ENCODE measurements around the gene TPCN2.

DNA sequence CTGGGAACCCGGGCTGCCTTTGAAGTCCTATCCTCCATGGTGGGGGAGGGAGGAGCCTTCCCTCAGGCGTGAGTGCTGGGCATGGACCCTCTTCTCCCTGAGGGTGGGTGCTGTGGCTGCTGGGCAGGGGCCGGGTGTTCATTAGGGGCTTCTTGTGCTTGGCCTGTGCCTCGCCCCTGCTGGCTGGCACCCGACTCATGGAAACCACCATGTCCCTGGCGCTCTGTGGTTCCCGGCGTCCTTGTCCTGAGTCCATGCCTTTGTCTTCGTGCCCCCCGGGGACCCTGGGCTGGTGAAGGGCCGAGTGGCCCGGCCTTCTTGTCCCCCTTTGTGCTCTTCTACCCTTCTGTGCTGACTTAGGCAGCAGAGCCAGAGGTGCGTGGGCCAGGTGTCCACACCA, 23.2 kb downstream of the TPCN2 start:
- TF ChIP-seq, protein P1, sequence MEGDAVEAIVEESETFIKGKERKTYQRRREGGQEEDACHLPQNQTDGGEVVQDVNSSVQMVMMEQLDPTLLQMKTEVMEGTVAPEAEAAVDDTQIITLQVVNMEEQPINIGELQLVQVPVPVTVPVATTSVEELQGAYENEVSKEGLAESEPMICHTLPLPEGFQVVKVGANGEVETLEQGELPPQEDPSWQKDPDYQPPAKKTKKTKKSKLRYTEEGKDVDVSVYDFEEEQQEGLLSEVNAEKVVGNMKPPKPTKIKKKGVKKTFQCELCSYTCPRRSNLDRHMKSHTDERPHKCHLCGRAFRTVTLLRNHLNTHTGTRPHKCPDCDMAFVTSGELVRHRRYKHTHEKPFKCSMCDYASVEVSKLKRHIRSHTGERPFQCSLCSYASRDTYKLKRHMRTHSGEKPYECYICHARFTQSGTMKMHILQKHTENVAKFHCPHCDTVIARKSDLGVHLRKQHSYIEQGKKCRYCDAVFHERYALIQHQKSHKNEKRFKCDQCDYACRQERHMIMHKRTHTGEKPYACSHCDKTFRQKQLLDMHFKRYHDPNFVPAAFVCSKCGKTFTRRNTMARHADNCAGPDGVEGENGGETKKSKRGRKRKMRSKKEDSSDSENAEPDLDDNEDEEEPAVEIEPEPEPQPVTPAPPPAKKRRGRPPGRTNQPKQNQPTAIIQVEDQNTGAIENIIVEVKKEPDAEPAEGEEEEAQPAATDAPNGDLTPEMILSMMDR (IDR thresholded peaks at IDR 0.05) = no peak
- TF ChIP-seq POLR2A (IDR thresholded peaks at IDR 0.05) = no peak
